ENCODE results near the gene NFX1.

- no peak for TF ChIP-seq ZNF565 (CRISPR knock-in tag; conservative IDR thresholded peaks at IDR 0.05; ENCODE audit: low read depth)
- TF ChIP-seq TCF4 (CRISPR knock-in tag; IDR thresholded peaks at IDR 0.05; ENCODE audit: borderline replicate concordance), result no peak
- no peak for TF ChIP-seq POU6F1 (CRISPR knock-in tag; IDR thresholded peaks at IDR 0.05; ENCODE audit: borderline replicate concordance, low read depth)
- no peak for TF ChIP-seq PATZ1 (CRISPR knock-in tag; IDR thresholded peaks at IDR 0.05; ENCODE audit: borderline replicate concordance)
- TF ChIP-seq BACH2 (CRISPR knock-in tag; IDR thresholded peaks at IDR 0.05; ENCODE audit: borderline replicate concordance), result no peak
- TF ChIP-seq ZNF8 (CRISPR knock-in tag; IDR thresholded peaks at IDR 0.05), result no peak
- TF ChIP-seq GLIS3 (CRISPR knock-in tag; IDR thresholded peaks at IDR 0.05), result no peak
- no peak for TF ChIP-seq ZFP30 (CRISPR knock-in tag; IDR thresholded peaks at IDR 0.05)
Observed at GRCh38 chr9:33264473-33265177, 25.7 kb upstream of the NFX1 start, which contains the start of the genes BAG1 and CHMP5.

Data from SK-N-SH treated with all-trans-retinoic acid at 6 μM for 48 hours (cell line).